GM12891 (cell line): Measurements from ENCODE around the gene DIP2C.
"Not testable (repeated sequence)": the region's sequence is repeated elsewhere in the genome, so short reads cannot be mapped to it uniquely, and the experiment has no call there.

Experiments
- DNase-seq: peaks from one replicate; pipeline ENCODE4 v3.0.0; 2011; ENCODE audit warnings: low spot score; ENCODE audit not compliant: insufficient read length
- FAIRE-seq: peaks from 2 replicates; lab custom pipeline; 2011; peaks lifted over from hg19 to GRCh38; lab: Jason Lieb, UNC
- PAX5 ChIP-seq: IDR thresholded peaks from 2 replicates; pipeline ENCODE4 v1.6.1; 2011; ENCODE audit warnings: low read length, moderate library complexity, mild to moderate bottlenecking; ENCODE audit not compliant: insufficient read depth, severe bottlenecking
- POLR2A ChIP-seq: IDR thresholded peaks from 2 replicates; pipeline ENCODE4 v1.6.1; 2011; ENCODE audit warnings: low read depth, low read length, control low read depth
- POLR2AphosphoS5 ChIP-seq: IDR thresholded peaks from 2 replicates; pipeline ENCODE4 v1.6.1; 2011; ENCODE audit warnings: low read depth, low read length, control low read depth
- POU2F2 ChIP-seq: IDR thresholded peaks from 2 replicates; pipeline ENCODE4 v1.6.1; 2011; ENCODE audit warnings: low read depth, mild to moderate bottlenecking, control low read depth, low read length, moderate library complexity
- SPI1 ChIP-seq: IDR thresholded peaks from 2 replicates; pipeline ENCODE4 v1.6.1; 2011; ENCODE audit warnings: low read depth, low read length, control low read depth
- TAF1 ChIP-seq: IDR thresholded peaks from 2 replicates; pipeline ENCODE4 v1.6.1; 2011; ENCODE audit warnings: low read depth, low read length, control low read depth

DIP2C gene

DNA sequence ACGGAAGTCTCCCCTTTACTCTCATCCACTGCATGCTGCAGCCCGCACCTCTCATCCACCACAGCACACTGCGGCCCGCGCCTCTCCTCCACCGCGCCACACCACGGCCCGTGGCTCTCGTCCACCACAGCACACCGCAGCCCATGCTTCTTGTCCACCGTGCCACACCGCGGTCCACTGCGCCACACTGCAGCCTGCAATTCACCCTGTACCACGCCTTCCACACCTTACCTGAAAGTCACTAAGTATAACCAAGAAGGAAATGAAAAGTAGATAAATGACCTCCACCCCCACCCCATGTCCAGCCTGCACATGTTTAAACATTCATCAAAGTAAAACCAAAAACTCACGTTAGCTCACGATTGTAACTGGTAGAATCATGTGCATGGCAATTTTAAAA is 176.1 kb downstream of the DIP2C start:
- TF ChIP-seq SPI1 (0 out of 2 replicates have a peak, but pooled peaks have one; percentile 2), PAX5 (no peak)
- peak; percentile 49 for DNase-seq
- FAIRE-seq: peak; percentile 83

GRCh38 chr10:512661-513060 is 176.8 kb downstream of the DIP2C start:
- DNase-seq, FAIRE-seq: not testable (repeated sequence)

DNA sequence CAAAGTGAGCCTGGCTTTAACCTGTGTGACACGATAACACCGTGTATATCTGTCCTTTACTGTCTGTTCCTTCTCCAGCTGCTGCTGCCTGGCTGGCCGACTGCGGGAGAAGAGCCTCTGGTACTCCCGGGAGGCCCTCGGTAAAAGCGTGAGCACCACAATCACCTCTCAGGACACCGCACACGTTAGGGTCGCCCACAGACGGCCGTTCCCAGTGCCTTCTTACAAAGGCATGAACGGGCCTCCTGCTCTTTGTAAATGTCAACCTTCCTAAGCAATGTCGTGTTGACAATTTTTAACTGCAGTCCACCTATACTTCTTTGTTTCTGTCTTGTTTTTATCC is 177.6 kb downstream of the DIP2C start:
- FAIRE-seq: no peak
- TF ChIP-seq TAF1: no peak
- TF ChIP-seq POU2F2: no peak
- TF ChIP-seq SPI1: no peak
- TF ChIP-seq PAX5: no peak
- no peak for TF ChIP-seq POLR2A
- TF ChIP-seq POLR2AphosphoS5: no peak
- DNase-seq: no peak

DNA sequence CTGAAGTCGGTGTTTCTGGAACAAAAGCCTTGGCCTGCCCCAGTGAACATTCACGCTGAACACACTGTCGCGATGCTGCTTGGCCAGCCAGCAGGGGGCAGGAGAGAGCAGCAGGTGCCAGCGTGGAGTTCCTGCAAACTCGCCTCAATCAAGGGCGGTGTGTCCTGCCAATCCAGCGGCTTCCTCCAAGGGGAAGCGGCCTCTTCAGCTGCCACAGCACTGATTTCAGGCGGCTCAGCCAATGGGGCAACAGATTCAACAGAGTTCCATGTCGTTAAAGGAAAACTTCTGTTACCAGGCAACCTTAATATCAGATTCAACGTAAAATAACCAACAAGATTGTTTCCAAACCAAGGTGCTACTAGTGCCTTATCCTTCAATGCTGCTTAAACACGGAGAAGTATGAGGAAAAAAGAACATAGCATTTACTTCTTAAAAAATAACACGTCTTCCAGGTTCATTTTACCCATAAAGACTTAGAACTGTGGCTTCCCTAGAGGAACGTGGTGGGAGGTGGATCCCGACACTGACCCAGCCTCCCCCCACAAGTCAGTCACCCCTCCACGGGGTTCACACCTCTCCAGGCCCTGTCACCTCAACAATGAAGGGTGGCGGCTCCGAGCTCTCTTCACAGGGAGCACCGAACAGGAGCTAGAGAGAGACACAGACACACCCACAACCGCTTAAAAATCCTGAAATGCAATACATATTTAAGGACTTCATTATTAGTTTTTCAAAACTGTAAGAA is 178.2 kb downstream of the DIP2C start:
- DNase-seq (peak; percentile 77), FAIRE-seq (peak; percentile 97)

GRCh38 chr10:510415-510881 is 179.0 kb downstream of the DIP2C start:
- DNase-seq (no peak), FAIRE-seq (no peak)
- no peak for TF ChIP-seq SPI1
- no peak for TF ChIP-seq TAF1

More for the DNA sequence above, 178.2 kb downstream of the DIP2C start:
- no peak for TF ChIP-seq POLR2A

DNA sequence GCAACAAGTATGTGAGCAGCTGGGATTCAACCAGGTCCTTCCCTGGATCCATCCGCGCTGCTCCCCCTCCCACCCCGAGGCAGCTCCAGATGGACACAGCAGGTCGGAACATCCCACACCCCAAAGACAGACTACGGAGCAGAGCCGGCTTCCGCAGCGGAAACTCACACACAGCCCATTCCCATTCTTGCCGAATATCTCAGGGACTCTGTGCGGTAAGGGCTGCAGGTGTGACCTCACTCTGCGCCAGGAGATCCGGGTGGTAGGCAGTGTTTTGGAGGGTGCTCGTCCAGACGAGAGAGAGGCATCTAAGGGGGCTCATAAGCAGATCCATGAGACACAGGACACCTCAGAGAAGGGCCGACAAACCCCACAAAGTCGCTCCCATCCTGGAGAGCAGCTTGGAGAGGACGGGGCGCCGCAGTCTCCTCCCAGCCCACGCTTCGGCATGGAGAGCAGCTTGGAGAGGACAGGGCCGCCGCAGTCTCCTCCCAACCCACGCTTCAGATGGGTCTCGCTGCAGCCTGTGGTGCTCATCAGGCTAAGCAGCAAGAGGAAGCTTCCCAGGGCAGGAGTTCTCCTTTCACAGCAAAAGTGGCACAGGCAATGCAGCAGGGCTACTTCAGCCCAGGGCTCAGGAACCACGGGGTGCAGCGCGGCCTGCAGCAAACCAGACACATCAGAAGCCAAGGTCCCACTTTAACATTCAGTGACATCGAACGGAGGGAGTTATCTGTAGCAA is 179.9 kb downstream of the DIP2C start:
- TF ChIP-seq SPI1 (no peak), TAF1 (no peak), POU2F2 (no peak), POLR2AphosphoS5 (no peak), POLR2A (no peak), PAX5 (no peak)
- FAIRE-seq (no peak), DNase-seq (no peak)

GRCh38 chr10:508726-509125 is 180.7 kb downstream of the DIP2C start:
- FAIRE-seq: no peak

DNA sequence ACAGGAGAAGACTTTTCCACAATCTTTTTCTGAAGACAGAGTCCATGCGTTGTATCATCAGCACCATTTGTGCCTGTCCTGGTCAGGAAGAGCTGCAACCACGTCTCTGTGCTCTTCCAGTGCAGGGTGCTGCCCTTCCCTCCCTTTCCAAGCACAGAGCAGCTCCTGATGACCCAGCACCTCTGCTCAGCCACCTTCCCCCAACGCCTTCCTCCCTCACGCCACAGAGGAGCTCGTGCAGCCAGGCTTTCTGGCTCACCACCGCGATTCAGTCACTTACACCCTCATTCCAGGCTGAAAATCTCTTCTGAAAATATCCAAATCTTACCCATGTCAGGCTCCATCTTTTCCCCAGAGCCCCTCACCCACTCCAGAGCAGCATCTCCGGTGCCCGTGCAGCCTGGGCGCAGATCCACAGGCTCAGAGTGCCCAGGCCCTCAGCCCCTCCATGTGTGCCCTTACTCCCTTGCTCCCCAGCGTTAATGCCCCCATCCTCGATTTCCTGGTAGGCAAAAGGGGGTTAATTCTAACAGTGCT is 181.5 kb downstream of the DIP2C start:
- TF ChIP-seq TAF1: no peak
- no peak for TF ChIP-seq POU2F2
- TF ChIP-seq SPI1: no peak
- TF ChIP-seq PAX5: no peak
- no peak for TF ChIP-seq POLR2AphosphoS5
- TF ChIP-seq POLR2A: no peak
- DNase-seq: no peak
- FAIRE-seq: no peak

More at GRCh38 chr10:508726-509125, 180.7 kb downstream of the DIP2C start:
- TF ChIP-seq POLR2A: no peak
- no peak for TF ChIP-seq POLR2AphosphoS5
- DNase-seq: no peak

DNA sequence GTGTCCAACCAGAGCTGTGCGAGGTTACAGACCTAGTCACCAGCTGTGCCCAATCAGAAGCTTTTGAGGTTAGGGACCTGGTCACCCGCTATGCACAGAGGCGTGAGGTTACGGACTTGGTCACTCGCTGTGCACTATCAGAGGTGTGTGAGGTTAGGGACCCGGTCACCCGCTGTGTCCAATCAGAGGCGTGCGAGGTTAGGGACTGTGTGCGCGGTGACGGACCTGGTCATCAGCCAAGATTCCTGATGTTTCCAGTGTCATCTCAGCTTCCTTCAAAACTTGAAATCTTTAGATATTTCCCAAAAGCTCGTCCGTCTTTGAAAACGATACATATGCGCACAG is 182.1 kb downstream of the DIP2C start:
- no peak for DNase-seq
- no peak for TF ChIP-seq TAF1
- TF ChIP-seq SPI1: no peak
- TF ChIP-seq POLR2AphosphoS5: no peak
- TF ChIP-seq POU2F2: no peak
- FAIRE-seq: no peak

GRCh38 chr10:506451-507354 is 182.8 kb downstream of the DIP2C start:
- DNase-seq (no peak), FAIRE-seq (no peak)
- TF ChIP-seq POLR2A (no peak), POLR2AphosphoS5 (no peak), PAX5 (no peak), TAF1 (no peak), SPI1 (no peak), POU2F2 (no peak)

DNA sequence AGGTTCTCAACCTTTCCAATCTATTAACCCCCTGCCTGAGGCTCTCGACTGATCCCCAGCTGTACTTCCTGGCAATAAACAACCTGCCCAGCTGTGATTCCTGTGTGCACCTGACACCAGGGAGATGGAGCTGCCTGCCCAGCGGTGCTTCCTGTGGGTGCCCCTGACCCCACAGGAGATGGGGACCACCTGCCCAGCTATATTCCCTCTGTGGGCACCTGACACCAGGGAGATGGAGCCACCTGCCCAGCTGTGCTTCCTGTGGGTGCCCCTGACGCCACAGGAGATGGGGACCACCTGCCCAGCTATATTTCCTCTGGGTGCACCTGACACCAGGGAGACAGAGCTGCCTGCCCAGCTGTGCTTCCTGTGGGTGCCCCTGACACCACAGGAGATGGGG is 184.0 kb downstream of the DIP2C start:
- DNase-seq (no peak), FAIRE-seq (no peak)
- TF ChIP-seq PAX5 (no peak), POLR2AphosphoS5 (no peak), POU2F2 (no peak), SPI1 (no peak), POLR2A (no peak), TAF1 (no peak)
